Activated T-cell treated with anti-CD3 and anti-CD28 coated beads, Interleukin-2, amount 50 U/mL, for 24 hours (primary cell): ENCODE results near the gene YOD1.
"Not testable (repeated sequence)": the region's sequence is repeated elsewhere in the genome, so short reads cannot be mapped to it uniquely, and the experiment has no call there.

Experiments
- DNase-seq: peaks from one replicate; pipeline ENCODE4 v3.0.0-alpha.2; 2020
- H3K27ac Mint-ChIP-seq: 2 replicates; pipeline ENCODE4 v1.8.0; 2020; ENCODE audit warnings: mild to moderate bottlenecking, mixed read lengths
- H3K27me3 Mint-ChIP-seq: 2 replicates; pipeline ENCODE4 v1.8.0; 2020; ENCODE audit warnings: mixed read lengths
- H3K36me3 Mint-ChIP-seq: 2 replicates; pipeline ENCODE4 v1.8.0; 2020; ENCODE audit warnings: low read depth, mixed read lengths
- H3K4me1 Mint-ChIP-seq: 2 replicates; pipeline ENCODE4 v1.8.0; 2020; ENCODE audit warnings: low read depth, mixed read lengths
- H3K4me3 Mint-ChIP-seq: 2 replicates; pipeline ENCODE4 v1.8.0; 2020; ENCODE audit warnings: mild to moderate bottlenecking, moderate library complexity, mixed read lengths
- H3K9me3 Mint-ChIP-seq: 2 replicates; pipeline ENCODE4 v1.8.0; 2020; ENCODE audit warnings: mixed read lengths

YOD1 gene

GRCh38 chr1:207048041-207048440 lies 3.0 kb downstream of the YOD1 start:
- no peaks in the 10 kb centered on the region for H3K27me3 Mint-ChIP-seq
- H3K9me3 Mint-ChIP-seq: no peaks in the 10 kb centered on the region
- peak overlapping the region; percentile 25 for H3K4me3 Mint-ChIP-seq
- DNase-seq: no peak
- H3K27ac Mint-ChIP-seq: no peak overlapping the region
- peaks cover 80% of the 10 kb centered on the region for H3K36me3 Mint-ChIP-seq
- peaks cover 77% of the 10 kb centered on the region for H3K4me1 Mint-ChIP-seq

GRCh38 chr1:207047505-207047904 lies 3.5 kb downstream of the YOD1 start:
- Mint-ChIP-seq H3K27ac (no peak overlapping the region), H3K4me1 (peaks cover 72% of the 10 kb centered on the region), H3K9me3 (no peaks in the 10 kb centered on the region), H3K27me3 (no peaks in the 10 kb centered on the region), H3K36me3 (peaks cover 81% of the 10 kb centered on the region), H3K4me3 (peak overlapping the region; percentile 15)
- DNase-seq: no peak

- peaks cover 79% of the 10 kb centered on the region for H3K36me3 Mint-ChIP-seq
- H3K9me3 Mint-ChIP-seq: no peaks in the 10 kb centered on the region
- H3K4me3 Mint-ChIP-seq: no peak overlapping the region
- no peak for DNase-seq
- H3K27me3 Mint-ChIP-seq: no peaks in the 10 kb centered on the region
- H3K4me1 Mint-ChIP-seq: peaks cover 58% of the 10 kb centered on the region
- no peak overlapping the region for H3K27ac Mint-ChIP-seq
Observed at GRCh38 chr1:207045453-207045852, 5.6 kb downstream of the YOD1 start.

- DNase-seq, H3K9me3 Mint-ChIP-seq, H3K27me3 Mint-ChIP-seq, H3K27ac Mint-ChIP-seq, H3K4me3 Mint-ChIP-seq: not testable (repeated sequence)
- Mint-ChIP-seq H3K36me3 (peaks cover 38% of the 10 kb centered on the region), H3K4me1 (peaks cover 25% of the 10 kb centered on the region)
Observed at GRCh38 chr1:207041397-207041796, 9.6 kb downstream of the YOD1 start.

GRCh38 chr1:207040181-207040533 lies 10.9 kb downstream of the YOD1 start:
- no peaks in the 10 kb centered on the region for H3K27me3 Mint-ChIP-seq
- peaks cover 26% of the 10 kb centered on the region for H3K36me3 Mint-ChIP-seq
- DNase-seq: no peak
- peaks cover 12% of the 10 kb centered on the region for H3K4me1 Mint-ChIP-seq
- H3K9me3 Mint-ChIP-seq: no peaks in the 10 kb centered on the region
- no peak overlapping the region for H3K27ac Mint-ChIP-seq
- no peak overlapping the region for H3K4me3 Mint-ChIP-seq

GRCh38 chr1:207039380-207040180 lies 11.4 kb downstream of the YOD1 start:
- peaks cover 6% of the 10 kb centered on the region for H3K4me1 Mint-ChIP-seq
- no peak for DNase-seq
- no peaks in the 10 kb centered on the region for H3K27me3 Mint-ChIP-seq
- H3K36me3 Mint-ChIP-seq: peaks cover 20% of the 10 kb centered on the region
- no peak overlapping the region for H3K27ac Mint-ChIP-seq
- no peak overlapping the region for H3K4me3 Mint-ChIP-seq
- H3K9me3 Mint-ChIP-seq: no peaks in the 10 kb centered on the region

- Mint-ChIP-seq H3K4me3 (no peak overlapping the region), H3K27ac (no peak overlapping the region), H3K27me3 (peaks cover 18% of the 10 kb centered on the region), H3K4me1 (no peaks in the 10 kb centered on the region), H3K36me3 (no peaks in the 10 kb centered on the region), H3K9me3 (no peaks in the 10 kb centered on the region)
- DNase-seq: no peak
Observed at GRCh38 chr1:207036865-207037264, 14.1 kb downstream of the YOD1 start.

GRCh38 chr1:207035877-207036551 lies 15.0 kb downstream of the YOD1 start:
- peaks cover 27% of the 10 kb centered on the region for H3K27me3 Mint-ChIP-seq
- H3K36me3 Mint-ChIP-seq: no peaks in the 10 kb centered on the region
- H3K4me3 Mint-ChIP-seq: no peak overlapping the region
- no peaks in the 10 kb centered on the region for H3K4me1 Mint-ChIP-seq
- H3K27ac Mint-ChIP-seq: no peak overlapping the region
- no peak for DNase-seq
- no peaks in the 10 kb centered on the region for H3K9me3 Mint-ChIP-seq

- Mint-ChIP-seq H3K27ac (no peak overlapping the region), H3K9me3 (no peaks in the 10 kb centered on the region), H3K4me3 (no peak overlapping the region), H3K27me3 (peaks cover 37% of the 10 kb centered on the region), H3K4me1 (no peaks in the 10 kb centered on the region), H3K36me3 (no peaks in the 10 kb centered on the region)
- no peak for DNase-seq
Observed at GRCh38 chr1:207034998-207035397, 16.0 kb downstream of the YOD1 start.

GRCh38 chr1:207034208-207034607 lies 16.8 kb downstream of the YOD1 start:
- no peak for DNase-seq
- H3K27ac Mint-ChIP-seq: no peak overlapping the region
- no peak overlapping the region for H3K4me3 Mint-ChIP-seq
- H3K4me1 Mint-ChIP-seq: peaks cover 2% of the 10 kb centered on the region
- no peaks in the 10 kb centered on the region for H3K36me3 Mint-ChIP-seq
- H3K27me3 Mint-ChIP-seq: peaks cover 41% of the 10 kb centered on the region
- H3K9me3 Mint-ChIP-seq: no peaks in the 10 kb centered on the region

- no peak overlapping the region for H3K4me3 Mint-ChIP-seq
- DNase-seq: no peak
- no peak overlapping the region for H3K27ac Mint-ChIP-seq
- no peaks in the 10 kb centered on the region for H3K36me3 Mint-ChIP-seq
- H3K27me3 Mint-ChIP-seq: peaks cover 46% of the 10 kb centered on the region
- H3K4me1 Mint-ChIP-seq: peaks cover 2% of the 10 kb centered on the region
- H3K9me3 Mint-ChIP-seq: no peaks in the 10 kb centered on the region
Observed at GRCh38 chr1:207033302-207033701, 17.7 kb downstream of the YOD1 start.

- Mint-ChIP-seq H3K36me3 (no peaks in the 10 kb centered on the region), H3K4me1 (peaks cover 2% of the 10 kb centered on the region), H3K27me3 (peaks cover 47% of the 10 kb centered on the region), H3K27ac (no peak within 1 kb of the TSS), H3K4me3 (no peak within 1 kb of the TSS), H3K9me3 (no peaks in the 10 kb centered on the region)
- DNase-seq: no peak
Observed at GRCh38 chr1:207032528-207033017, 18.4 kb downstream of the YOD1 start, which contains the start of gene C1orf116. Gene C1orf116 (minus strand): TSS chr1:207032756. CDS start chr1:207027598, 5,158 bp downstream.

- Mint-ChIP-seq H3K27me3 (peaks cover 54% of the 10 kb centered on the region), H3K4me1 (peaks cover 2% of the 10 kb centered on the region), H3K36me3 (no peaks in the 10 kb centered on the region), H3K4me3 (no peak overlapping the region), H3K27ac (no peak overlapping the region), H3K9me3 (no peaks in the 10 kb centered on the region)
- DNase-seq: no peak
Observed at GRCh38 chr1:207031632-207032264, 19.3 kb downstream of the YOD1 start.

GRCh38 chr1:207031016-207031415 lies 20.0 kb downstream of the YOD1 start:
- no peak overlapping the region for H3K27ac Mint-ChIP-seq
- no peak overlapping the region for H3K4me3 Mint-ChIP-seq
- peaks cover 54% of the 10 kb centered on the region for H3K27me3 Mint-ChIP-seq
- no peaks in the 10 kb centered on the region for H3K36me3 Mint-ChIP-seq
- no peak for DNase-seq
- H3K4me1 Mint-ChIP-seq: peaks cover 2% of the 10 kb centered on the region
- no peaks in the 10 kb centered on the region for H3K9me3 Mint-ChIP-seq
